Body of pancreas (tissue), 4 donors: ENCODE results near the gene MAP4K5. TPM values are rescaled to one million over a fixed set of nuclear protein-coding genes. Genes with fewer than 3 reads are reported as not detected.

Experiments
- ATAC-seq: fragments of 150-250 bp; one replicate; pipeline ENCODE4 v1.9.1; 2016
- DNase-seq, 4 donors: peaks; one replicate each; pipeline ENCODE4 v3.0.0-alpha.2; 2019
- H3K27ac ChIP-seq, 4 donors: fragments of 200-600 bp; sonication (generic); 1 replicate in 3 of 4; 2 replicates in 1 of 4; pipeline versions ENCODE4 v1.5.1 to v1.6.1; 2016 to 2019; ENCODE audit warnings: mild to moderate bottlenecking in 1 of 4, mixed read lengths in 1 of 4, moderate library complexity in 1 of 4
- H3K27me3 ChIP-seq, 2 donors: fragments of 200-600 bp; sonication (generic); one replicate each; pipeline ENCODE4 v1.6.0; 2016; ENCODE audit warnings: mild to moderate bottlenecking in 1 of 2
- H3K36me3 ChIP-seq, 2 donors: fragments of 200-600 bp; sonication (generic); replicated peaks in 1 of 2; 2 replicates each; pipeline ENCODE4 v1.5.1; 2016; ENCODE audit warnings: low read depth in 2 of 2; ENCODE audit not compliant: insufficient read depth in 1 of 2
- H3K4me1 ChIP-seq: fragments of 200-600 bp; sonication (generic); one replicate; pipeline ENCODE4 v1.6.0; 2016
- H3K4me3 ChIP-seq, 2 donors: fragments of 200-600 bp; sonication (generic); 1 replicate in 1 of 2; 2 replicates in 1 of 2; pipeline ENCODE4 v1.5.1; 2016 to 2019
- H3K9me3 ChIP-seq, 3 donors: fragments of 200-600 bp; sonication (generic); 1 replicate in 2 of 3; 2 replicates in 1 of 3; pipeline ENCODE4 v1.5.1; 2016
- CTCF ChIP-seq, 7 experiments: fragments of 450-650 bp in 4 of 7; fragments of 200-600 bp in 3 of 7; sonication (generic) in 3 of 7; IDR thresholded peaks; one replicate each; pipeline ENCODE4 v1.5.1; 2016 to 2019; ENCODE audit warnings: antibody characterized with exemption in 7 of 7
- POLR2A ChIP-seq, 3 donors: fragments of 450-650 bp; IDR thresholded peaks; one replicate each; pipeline ENCODE4 v1.6.1; 2016; ENCODE audit warnings: antibody characterized with exemption in 3 of 3, mild to moderate bottlenecking in 2 of 3
- WGBS, 2 donors: methylation state at CpG; one replicate each; pipeline ENCODE4 v1.1.5; 2017; 5-methylcytosine and 5-hydroxymethylcytosine counted together
- intact Hi-C: fragments of 100-400 bp; cut with DNase I; formaldehyde crosslinking; loops from one replicate; pipeline ENCODE4 v1.15.1; 2023
- total RNA-seq, 2 donors: library from RNA; depleted of rRNA; stranded (reverse); fragments of >200 nt; gene quantifications; one replicate each; pipeline ENCODE4 v1.1.0, GENCODE V29; 2016

Gene MAP4K5
- total RNA-seq, 2 donors from 2014 or later = 111 to 159 TPM

- intact Hi-C loops = no loop called here
- TF ChIP-seq POLR2A (IDR thresholded peaks at IDR 0.05) (no peak), CTCF (IDR thresholded peaks at IDR 0.05) (no peak)
- no peaks in the 10 kb centered on the region for H3K36me3 ChIP-seq
These were observed 35.0 kb downstream of the MAP4K5 start for GRCh38 chr14:50497351-50497750.

GRCh38 chr14:50489851-50490250 is 42.5 kb downstream of the MAP4K5 start:
- no peak for TF ChIP-seq CTCF (IDR thresholded peaks at IDR 0.05)
- no peak for TF ChIP-seq POLR2A (IDR thresholded peaks at IDR 0.05)
- ATAC-seq = no peak
- intact Hi-C loops = no loop called here

More at GRCh38 chr14:50497351-50497750, 35.0 kb downstream of the MAP4K5 start:
- Histone ChIP-seq H3K9me3 (no peaks in the 10 kb centered on the region), H3K27me3 (no peaks in the 10 kb centered on the region), H3K4me1 (peaks cover 5% of the 10 kb centered on the region), H3K4me3 (no peak overlapping the region), H3K27ac (no peak overlapping the region)
- ATAC-seq = no peak
- DNase-seq = no peak
- WGBS, 2 donors = 56 to 62% methylated on average over 2 of the region's 2 CpGs

GRCh38 chr14:50488521-50488920 is 43.8 kb downstream of the MAP4K5 start:
- Histone ChIP-seq H3K27ac (peak overlapping the region; percentile 37 to 47 (median 39)), H3K27me3 (no peaks in the 10 kb centered on the region), H3K4me3 (no peak overlapping the region), H3K36me3 (no peaks in the 10 kb centered on the region), H3K4me1 (peaks cover 19% of the 10 kb centered on the region), H3K9me3 (no peaks in the 10 kb centered on the region)
- DNase-seq = peak in 3 of 4 donors; percentile 14 to 18 (median 17)
- 53 to 64% methylated on average over 1 of the region's 1 CpG for WGBS, 2 donors
- intact Hi-C loops = no loop called here
- no peak for TF ChIP-seq POLR2A (IDR thresholded peaks at IDR 0.05)
- no peak for TF ChIP-seq CTCF (IDR thresholded peaks at IDR 0.05)
- ATAC-seq = peak; percentile 65

More at GRCh38 chr14:50489851-50490250, 42.5 kb downstream of the MAP4K5 start:
- 78 to 87% methylated on average over 3 of the region's 3 CpGs for WGBS, 2 donors
- no peaks in the 10 kb centered on the region for H3K27me3 ChIP-seq
- no peaks in the 10 kb centered on the region for H3K9me3 ChIP-seq
- peaks cover 19% of the 10 kb centered on the region for H3K4me1 ChIP-seq
- H3K4me3 ChIP-seq = no peak overlapping the region
- DNase-seq = no peak
- no peaks in the 10 kb centered on the region for H3K36me3 ChIP-seq
- H3K27ac ChIP-seq = no peak overlapping the region

- Histone ChIP-seq H3K27me3 (no peaks in the 10 kb centered on the region), H3K9me3 (no peaks in the 10 kb centered on the region), H3K4me3 (no peak overlapping the region), H3K4me1 (no peaks in the 10 kb centered on the region), H3K36me3 (no peaks in the 10 kb centered on the region), H3K27ac (no peak overlapping the region)
- no peak for ATAC-seq
- TF ChIP-seq POLR2A (IDR thresholded peaks at IDR 0.05) (no peak), CTCF (IDR thresholded peaks at IDR 0.05) (no peak)
- intact Hi-C loops = no loop called here
- WGBS, 2 donors = 91 to 92% methylated on average over 2 of the region's 2 CpGs
- DNase-seq = no peak
These were observed 53.3 kb downstream of the MAP4K5 start for GRCh38 chr14:50479041-50479440.

- Histone ChIP-seq H3K4me1 (no peaks in the 10 kb centered on the region), H3K9me3 (no peaks in the 10 kb centered on the region), H3K4me3 (no peak overlapping the region), H3K27ac (no peak overlapping the region), H3K36me3 (peaks cover under 1 to 2% of the 10 kb centered on the region in 2 donors), H3K27me3 (no peaks in the 10 kb centered on the region)
- intact Hi-C loops = no loop called here
- DNase-seq = no peak
- 91 to 94% methylated on average over 2 of the region's 2 CpGs for WGBS, 2 donors
- no peak for ATAC-seq
- TF ChIP-seq CTCF (IDR thresholded peaks at IDR 0.05) = no peak
- TF ChIP-seq POLR2A (IDR thresholded peaks at IDR 0.05) = no peak
These were observed 54.6 kb downstream of the MAP4K5 start for GRCh38 chr14:50477760-50478159.
